Brain microvascular endothelial cell (primary cell): ENCODE measurements around the gene BPTF.
"Not testable (repeated sequence)": the region's sequence is repeated elsewhere in the genome, so short reads cannot be mapped to it uniquely, and the experiment has no call there.

Source experiments
- DNase-seq: peaks from one replicate; pipeline ENCODE4 v3.0.0-alpha.2; 2020
- H3K27ac ChIP-seq: fragments of 250-450 bp; sonication (Bioruptor Pico); 2 replicates; pipeline ENCODE4 v1.5.1; 2020; ENCODE audit warnings: mild to moderate bottlenecking, moderate library complexity
- H3K27me3 ChIP-seq: fragments of 250-450 bp; sonication (Bioruptor Pico); replicated peaks from 2 replicates; pipeline ENCODE4 v1.5.1; 2020; ENCODE audit warnings: mild to moderate bottlenecking
- H3K36me3 ChIP-seq: fragments of 250-450 bp; sonication (Bioruptor Pico); replicated peaks from 2 replicates; pipeline ENCODE4 v1.5.1; 2020; ENCODE audit warnings: mild to moderate bottlenecking
- H3K4me3 ChIP-seq: 2 replicates; pipeline ENCODE4 v1.5.1; 2011; ENCODE audit warnings: low read depth, mild to moderate bottlenecking, control low read depth, low read length, moderate library complexity
- CTCF ChIP-seq: IDR thresholded peaks from 2 replicates; pipeline ENCODE4 v1.5.1; 2011; ENCODE audit warnings: low read depth, mild to moderate bottlenecking, moderate library complexity, low read length, control low read depth, inconsistent platforms; ENCODE audit errors: missing control alignments
- in situ Hi-C: cut with HindIII; loops from 2 replicates; pipeline ENCODE4 v1.10.0; 2017; ENCODE audit warnings: low sequenced_read_pairs, low pct_ligation_motif_present

The BPTF gene

GRCh38 chr17:67850991-67851631 lies 25.8 kb downstream of the BPTF start:
- in situ Hi-C loops = no loop called here
- Histone ChIP-seq H3K27ac (no peak overlapping the region), H3K27me3 (no peaks in the 10 kb centered on the region), H3K36me3 (peaks cover 6% of the 10 kb centered on the region), H3K4me3 (no peak overlapping the region)
- TF ChIP-seq CTCF = no peak
- DNase-seq = no peak

GRCh38 chr17:67853703-67854102 lies 28.4 kb downstream of the BPTF start:
- Histone ChIP-seq H3K27ac (no peak overlapping the region), H3K36me3 (peaks cover 6% of the 10 kb centered on the region), H3K4me3 (no peak overlapping the region), H3K27me3 (no peaks in the 10 kb centered on the region)
- in situ Hi-C loops = no loop called here
- TF ChIP-seq CTCF = no peak
- DNase-seq = no peak

GRCh38 chr17:67854378-67854777 lies 29.1 kb downstream of the BPTF start:
- in situ Hi-C loops = no loop called here
- DNase-seq = no peak
- no peaks in the 10 kb centered on the region for H3K27me3 ChIP-seq
- no peak for TF ChIP-seq CTCF
- peaks cover 6% of the 10 kb centered on the region for H3K36me3 ChIP-seq
- no peak overlapping the region for H3K27ac ChIP-seq
- no peak overlapping the region for H3K4me3 ChIP-seq

- H3K27me3 ChIP-seq = no peaks in the 10 kb centered on the region
- no peak overlapping the region for H3K27ac ChIP-seq
- H3K4me3 ChIP-seq = no peak overlapping the region
- in situ Hi-C loops = no loop called here
- TF ChIP-seq CTCF = no peak
- peaks cover 6% of the 10 kb centered on the region for H3K36me3 ChIP-seq
- no peak for DNase-seq
Measured at GRCh38 chr17:67855504-67856324, 30.4 kb downstream of the BPTF start.

- DNase-seq, H3K36me3 ChIP-seq, H3K27ac ChIP-seq, H3K4me3 ChIP-seq, H3K27me3 ChIP-seq, in situ Hi-C loops: not testable (repeated sequence)
Measured at GRCh38 chr17:67856402-67856801, 31.1 kb downstream of the BPTF start.

- in situ Hi-C loops = no loop called here
- no peaks in the 10 kb centered on the region for H3K27me3 ChIP-seq
- no peak overlapping the region for H3K27ac ChIP-seq
- no peak overlapping the region for H3K4me3 ChIP-seq
- H3K36me3 ChIP-seq = no peaks in the 10 kb centered on the region
- peak; percentile 14 for TF ChIP-seq CTCF
- DNase-seq = no peak
Measured at GRCh38 chr17:67862614-67863217, 37.4 kb downstream of the BPTF start.
